DND-41 (cell line): ENCODE data around the gene PRKCB.

Source experiments
- EZH2 ChIP-seq: IDR thresholded peaks from 3 replicates; pipeline ENCODE4 v1.6.1; 2012; ENCODE audit warnings: borderline replicate concordance, low read depth, mild to moderate bottlenecking, moderate library complexity, low read length, inconsistent platforms; ENCODE audit not compliant: severe bottlenecking
- TF ChIP-seq, protein P1 (sequence below): IDR thresholded peaks from 2 replicates; pipeline ENCODE4 v1.5.1; 2012; ENCODE audit warnings: borderline replicate concordance, low read length, moderate library complexity, mild to moderate bottlenecking; ENCODE audit not compliant: poor library complexity, severe bottlenecking; ENCODE audit errors: extremely low read depth

DNA sequence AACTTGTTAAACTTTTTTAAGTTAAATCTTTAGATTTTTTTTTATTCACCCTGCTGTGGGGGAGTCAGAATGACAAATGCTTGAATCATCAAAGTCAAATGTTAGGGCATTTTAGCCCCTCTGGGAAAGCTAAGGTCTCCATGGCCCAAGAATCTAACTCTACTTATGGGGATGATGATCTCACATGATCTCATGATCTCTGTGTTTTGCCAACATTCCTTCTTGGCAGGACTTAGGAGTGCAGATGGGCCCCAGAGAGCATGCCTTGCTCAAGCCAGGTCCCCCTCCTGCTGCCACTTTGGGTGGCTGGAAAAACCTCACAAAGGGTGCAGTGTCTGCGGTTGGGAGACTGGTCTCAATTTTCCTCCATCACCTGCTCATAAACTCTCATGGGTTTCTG lies 108.6 kb downstream of the PRKCB start:
- TF ChIP-seq, protein P1, sequence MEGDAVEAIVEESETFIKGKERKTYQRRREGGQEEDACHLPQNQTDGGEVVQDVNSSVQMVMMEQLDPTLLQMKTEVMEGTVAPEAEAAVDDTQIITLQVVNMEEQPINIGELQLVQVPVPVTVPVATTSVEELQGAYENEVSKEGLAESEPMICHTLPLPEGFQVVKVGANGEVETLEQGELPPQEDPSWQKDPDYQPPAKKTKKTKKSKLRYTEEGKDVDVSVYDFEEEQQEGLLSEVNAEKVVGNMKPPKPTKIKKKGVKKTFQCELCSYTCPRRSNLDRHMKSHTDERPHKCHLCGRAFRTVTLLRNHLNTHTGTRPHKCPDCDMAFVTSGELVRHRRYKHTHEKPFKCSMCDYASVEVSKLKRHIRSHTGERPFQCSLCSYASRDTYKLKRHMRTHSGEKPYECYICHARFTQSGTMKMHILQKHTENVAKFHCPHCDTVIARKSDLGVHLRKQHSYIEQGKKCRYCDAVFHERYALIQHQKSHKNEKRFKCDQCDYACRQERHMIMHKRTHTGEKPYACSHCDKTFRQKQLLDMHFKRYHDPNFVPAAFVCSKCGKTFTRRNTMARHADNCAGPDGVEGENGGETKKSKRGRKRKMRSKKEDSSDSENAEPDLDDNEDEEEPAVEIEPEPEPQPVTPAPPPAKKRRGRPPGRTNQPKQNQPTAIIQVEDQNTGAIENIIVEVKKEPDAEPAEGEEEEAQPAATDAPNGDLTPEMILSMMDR: no peak
- TF ChIP-seq EZH2: no peak
